GM12878 (cell line): ENCODE results near the gene EHD1. TPM values are rescaled to one million over a fixed set of nuclear protein-coding genes. Genes with fewer than 3 reads are reported as not detected.

Source experiments
- ATAC-seq: fragments of 200-7000 bp; cut with Tn5 transposase; 3 replicates; pipeline ENCODE4 v1.9.1; 2020; ENCODE audit warnings: mild to moderate bottlenecking, moderate library complexity
- BruUV-seq: library from RNA; stranded (reverse); fragments of 400-500 nt; replicated peaks from 2 replicates; lab custom pipeline; 2021; lab: Mats Ljungman, UMichigan
- CTCF ChIA-PET: fragments of 300-600 bp; sonication (Branson Sonifier 250); formaldehyde crosslinking; extraction: SDS; loops from one replicate; lab custom pipeline; 2021; ENCODE audit warnings: inconsistent platforms; lab: Yijun Ruan, JAX
- POLR2A ChIA-PET: fragments of 350-600 bp; formaldehyde crosslinking; extraction: SDS; loops from one replicate; lab custom pipeline; 2021; ENCODE audit warnings: inconsistent platforms; lab: Charles Lee
- RAD21 ChIA-PET: fragments of 300-600 bp; sonication (Branson Sonifier 250); formaldehyde crosslinking; loops from one replicate; lab custom pipeline; 2023; ENCODE audit warnings: antibody characterized with exemption; ENCODE audit not compliant: unreplicated experiment; lab: Charles Lee
- SMC1A ChIA-PET: fragments of 300-600 bp; sonication (Branson Sonifier 250); formaldehyde crosslinking; loops from one replicate; lab custom pipeline; 2023; ENCODE audit not compliant: unreplicated experiment, uncharacterized antibody; lab: Charles Lee
- DNase-seq: peaks from one replicate; pipeline ENCODE4 v3.0.0-alpha.2; 2011; ENCODE audit warnings: low read depth, low spot score
- FAIRE-seq: peaks from 3 replicates; lab custom pipeline; 2011; peaks lifted over from hg19 to GRCh38; lab: Jason Lieb, UNC
- H2AFZ ChIP-seq: 2 replicates; pipeline ENCODE4 v1.6.0; 2011; ENCODE audit warnings: low read depth, low read length, control low read depth; ENCODE audit not compliant: control insufficient read depth
- H3K27ac ChIP-seq: 2 replicates; pipeline ENCODE4 v1.5.1; 2011; ENCODE audit warnings: control low read depth; ENCODE audit not compliant: control insufficient read depth, insufficient read depth
- H3K27me3 ChIP-seq, 2 experiments: replicated peaks in 1 of 2; 2 replicates each; pipeline versions ENCODE4 v1.6.0 to v1.6.1; 2011; ENCODE audit warnings: low read length in 1 of 2; ENCODE audit not compliant: control insufficient read depth in 2 of 2, insufficient read depth in 2 of 2
- H3K36me3 ChIP-seq, 2 experiments: 2 replicates each; pipeline ENCODE4 v1.5.1; 2011; ENCODE audit warnings: low read length in 1 of 2; ENCODE audit not compliant: control insufficient read depth in 2 of 2, insufficient read depth in 2 of 2
- H3K4me1 ChIP-seq: 2 replicates; pipeline ENCODE4 v1.6.1; 2011; ENCODE audit warnings: mild to moderate bottlenecking, low read length, moderate library complexity, mixed read lengths; ENCODE audit not compliant: control insufficient read depth, insufficient read depth
- H3K4me2 ChIP-seq: 2 replicates; pipeline ENCODE4 v1.6.0; 2011; ENCODE audit warnings: control low read depth; ENCODE audit not compliant: control insufficient read depth, insufficient read depth
- H3K4me3 ChIP-seq: fragments of 200-600 bp; sonication (generic); 2 replicates; pipeline ENCODE4 v1.5.1; 2016
- H3K79me2 ChIP-seq: 2 replicates; pipeline ENCODE4 v1.6.0; 2011; ENCODE audit warnings: low read length; ENCODE audit not compliant: control insufficient read depth, insufficient read depth
- H3K9ac ChIP-seq: 2 replicates; pipeline ENCODE4 v1.8.0; 2011; ENCODE audit warnings: low read length, control low read depth, mixed read lengths; ENCODE audit not compliant: control insufficient read depth, insufficient read depth
- H3K9me3 ChIP-seq: replicated peaks from 3 replicates; pipeline ENCODE4 v1.5.1; 2011; ENCODE audit warnings: mild to moderate bottlenecking, low read length; ENCODE audit not compliant: control insufficient read depth, insufficient read depth
- H4K20me1 ChIP-seq: 2 replicates; pipeline ENCODE4 v1.6.0; 2011; ENCODE audit not compliant: control insufficient read depth, insufficient read depth
- SPI1 ChIP-seq: IDR thresholded peaks from 2 replicates; pipeline ENCODE4 v1.6.1; 2011; ENCODE audit warnings: low read depth, mild to moderate bottlenecking, low read length, moderate library complexity, borderline replicate concordance; ENCODE audit not compliant: insufficient read depth
- SUZ12 ChIP-seq: fragments of 200-600 bp; sonication (generic); IDR thresholded peaks from one replicate; pipeline ENCODE4 v1.6.1; 2018; ENCODE audit warnings: antibody characterized with exemption, mild to moderate bottlenecking; ENCODE audit not compliant: unreplicated experiment
- WGBS: methylation state at CpG from one replicate; pipeline ENCODE4 v1.1.6; 2016; ENCODE audit warnings: low lambda C conversion rate; ENCODE audit not compliant: insufficient replicate concordance, insufficient coverage; ENCODE audit errors: missing lambda C conversion rate; 5-methylcytosine and 5-hydroxymethylcytosine counted together
- in situ Hi-C: fragments of 300-500 bp; cut with MboI; formaldehyde crosslinking; loops from 9 replicates; pipeline ENCODE4 v1.14.3; 2018; ENCODE audit warnings: mixed read lengths
- intact Hi-C: fragments of 100-400 bp; cut with micrococcal nuclease; formaldehyde crosslinking; loops from one replicate; pipeline ENCODE4 v1.14.2; 2022; ENCODE audit not compliant: unreplicated experiment
- polyA plus RNA-seq, 11 experiments: library from polyadenylated mRNA; depleted of rRNA in 4 of 11; unstranded in 6 of 11; stranded (reverse) in 5 of 11; fragments of >200 nt; fragmentation: Nextera tagmentation in 4 of 11; fragmentation: Illumina TruSeq in 1 of 11; extraction: Ambion mirVana in 4 of 11; extraction: Trizol in 1 of 11; gene quantifications; 1 replicate in 1 of 11; 2 replicates in 10 of 11; pipeline versions ENCODE4 v1.2.1 to v1.2.3, GENCODE V29; 2011 to 2016; ENCODE audit warnings: inconsistent platforms in 2 of 11, missing spikeins in 2 of 11, low read depth in 1 of 11
- total RNA-seq, 4 experiments: library from RNA; depleted of rRNA in 3 of 4; stranded (reverse); fragments of >200 nt in 3 of 4; fragmentation: Illumina TruSeq in 1 of 4; extraction: Trizol in 1 of 4; gene quantifications; 2 replicates each; pipeline versions ENCODE4 v1.2.1 to v1.2.3, GENCODE V29; 2013 to 2021

The EHD1 gene
- total and polyA plus RNA-seq, 10 of the 15 experiments (the other 5 are each of a cell fraction or from before 2014, with no cell fraction given): 1.0 to 165 (median 66.5) TPM

DNA sequence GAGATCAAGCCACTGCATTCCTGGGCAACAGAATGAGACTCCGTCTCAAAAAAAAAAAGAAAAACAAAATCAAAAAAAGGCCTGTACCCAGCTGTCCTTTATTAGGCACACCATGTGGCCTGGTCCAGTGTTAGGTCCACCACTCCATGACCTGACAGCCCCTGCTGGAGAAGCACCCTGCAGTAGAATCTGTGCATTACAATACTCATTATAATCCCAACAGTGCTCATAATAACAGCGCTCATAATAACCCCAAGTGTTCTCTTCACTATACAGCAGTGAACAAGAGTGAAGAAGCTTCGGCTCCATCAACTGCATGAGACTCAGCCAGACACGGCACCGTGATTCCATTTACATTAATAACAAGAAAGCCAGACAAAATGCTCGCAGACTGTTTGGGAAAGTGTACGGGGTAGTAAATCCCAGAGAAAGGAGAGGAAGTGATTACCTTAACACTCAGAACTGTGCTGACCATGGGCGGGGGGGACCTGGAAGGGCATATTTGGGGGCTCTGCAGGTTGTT lies 8.9 kb upstream of the EHD1 start:
- no peaks in the 10 kb centered on the region for H3K36me3 ChIP-seq
- 0 out of 2 replicates have a peak overlapping the region, but pooled peaks have one; percentile 3 for H3K4me3 ChIP-seq
- DNase-seq: no peak
- intact Hi-C loops: no loop called here
- no peaks in the 10 kb centered on the region for H3K79me2 ChIP-seq
- CTCF ChIA-PET: interaction anchor here (0.7 to 30.0 kb wide), 5 partner anchors 10 to 127 kb away, joined by 3 to 1208 read pairs (median 19); partner anchors contain the start of genes CDC42BPG and EHD1
- SMC1A ChIA-PET: interaction anchor here (0.8 to 6.1 kb wide), 6 partner anchors 9 to 39 kb away, joined by 3 to 54 read pairs (median 4); partner anchors contain the start of gene EHD1
- H3K9ac ChIP-seq: 0 out of 2 replicates have a peak overlapping the region, but pooled peaks have one; percentile 18
- in situ Hi-C loops: no loop called here
- H3K4me1 ChIP-seq: peaks cover 12% of the 10 kb centered on the region
- H4K20me1 ChIP-seq: no peaks in the 10 kb centered on the region
- no peak for FAIRE-seq
- H3K4me2 ChIP-seq: peak overlapping the region; percentile 69
- POLR2A ChIA-PET: interaction anchor here (0.7 to 19.9 kb wide), 6 partner anchors 9 to 89 kb away, joined by 3 to 620 read pairs (median 6); partner anchors contain the start of gene EHD1
- no peaks in the 10 kb centered on the region for H3K9me3 ChIP-seq
- no TSS peak for BruUV-seq
- WGBS: 34% methylated on average over 8 of the region's 8 CpGs
- RAD21 ChIA-PET: interaction anchor here (0.9 to 4.7 kb wide), 7 partner anchors 9 to 39 kb away, joined by 3 to 61 read pairs (median 6); partner anchors contain the start of gene EHD1
- peak overlapping the region; percentile 96 for H2AFZ ChIP-seq
- H3K27ac ChIP-seq: no peak overlapping the region
- H3K27me3 ChIP-seq: no peaks in the 10 kb centered on the region
- ATAC-seq: peak; percentile 6; the same call in 1 of the 3 replicates
- TF ChIP-seq SUZ12 (no peak), SPI1 (peak; percentile 27; the same call in 1 of the 2 replicates)
